Type B pancreatic cell (in vitro differentiated cells): ENCODE data around the gene GPI. TPM values are rescaled to one million over a fixed set of nuclear protein-coding genes. Genes with fewer than 3 reads are reported as not detected.

Experiments used
- DNase-seq: peaks from one replicate; pipeline ENCODE4 v3.0.0; 2021; ENCODE audit warnings: mixed read lengths; ENCODE audit not compliant: unreplicated experiment; ENCODE audit errors: extremely low spot score
- H3K27ac Mint-ChIP-seq: 2 replicates; pipeline ENCODE4 v1.8.0; 2021; ENCODE audit warnings: mild to moderate bottlenecking, mixed read lengths
- H3K27me3 Mint-ChIP-seq: 2 replicates; pipeline ENCODE4 v1.8.0; 2021; ENCODE audit warnings: mixed read lengths
- H3K36me3 Mint-ChIP-seq: 2 replicates; pipeline ENCODE4 v1.8.0; 2021; ENCODE audit warnings: mixed read lengths
- H3K4me1 Mint-ChIP-seq: one replicate; pipeline ENCODE4 v1.8.0; 2021; ENCODE audit warnings: mixed read lengths; ENCODE audit not compliant: unreplicated experiment
- H3K4me3 Mint-ChIP-seq: 2 replicates; pipeline ENCODE4 v1.8.0; 2021; ENCODE audit warnings: mild to moderate bottlenecking, mixed read lengths
- H3K9me3 Mint-ChIP-seq: 2 replicates; pipeline ENCODE4 v1.8.0; 2021; ENCODE audit warnings: mixed read lengths
- CTCF ChIP-seq: fragments of 200-600 bp; sonication (generic); conservative IDR thresholded peaks from 2 replicates; pipeline ENCODE4 v1.5.0; 2021; ENCODE audit warnings: antibody characterized with exemption, mild to moderate bottlenecking
- total RNA-seq: library from RNA; stranded (reverse); gene quantifications from 2 replicates; pipeline ENCODE4 v1.2.1, GENCODE V29; 2021; ENCODE audit warnings: low replicate concordance

Gene GPI
- total RNA-seq, 1 donor from 2014 or later, result 241 TPM

GRCh38 chr19:34319785-34320184, 45.2 kb upstream of the GPI start:
- Mint-ChIP-seq H3K27ac (peak overlapping the region; percentile 95), H3K4me1 (peaks cover 15% of the 10 kb centered on the region), H3K4me3 (peak overlapping the region; percentile 36), H3K36me3 (peaks cover 17% of the 10 kb centered on the region), H3K9me3 (no peaks in the 10 kb centered on the region), H3K27me3 (no peaks in the 10 kb centered on the region)
- no peak for TF ChIP-seq CTCF
- no peak for DNase-seq

DNA sequence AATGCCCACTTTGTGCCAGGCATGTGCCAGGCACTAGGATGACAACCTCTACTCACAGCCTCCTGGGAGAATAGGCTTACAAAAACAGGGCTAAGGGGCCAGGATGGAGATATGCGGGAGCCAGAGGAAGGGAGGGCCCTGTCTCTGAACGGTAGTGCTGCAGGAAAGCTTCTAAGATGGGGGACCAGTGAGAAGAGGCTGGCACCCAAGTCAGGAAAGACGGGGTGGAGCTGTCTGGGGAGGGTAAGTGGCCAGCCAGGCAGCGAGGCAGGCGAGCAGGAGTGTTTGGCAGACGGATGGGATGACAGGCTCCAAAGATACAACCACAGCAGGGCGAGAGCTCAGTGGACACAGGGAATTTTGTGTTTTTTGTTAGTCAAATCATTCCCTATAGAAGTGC, 44.7 kb upstream of the GPI start:
- Mint-ChIP-seq H3K27me3 (no peaks in the 10 kb centered on the region), H3K9me3 (no peaks in the 10 kb centered on the region), H3K4me1 (peaks cover 14% of the 10 kb centered on the region), H3K36me3 (peaks cover 20% of the 10 kb centered on the region), H3K4me3 (peak overlapping the region; percentile 36), H3K27ac (peak overlapping the region; percentile 95)
- DNase-seq, result no peak
- TF ChIP-seq CTCF, result no peak

GRCh38 chr19:34321735-34322134, 43.3 kb upstream of the GPI start:
- H3K4me3 Mint-ChIP-seq, result no peak overlapping the region
- no peak for DNase-seq
- no peaks in the 10 kb centered on the region for H3K27me3 Mint-ChIP-seq
- H3K36me3 Mint-ChIP-seq, result peaks cover 29% of the 10 kb centered on the region
- H3K27ac Mint-ChIP-seq, result no peak overlapping the region
- no peaks in the 10 kb centered on the region for H3K9me3 Mint-ChIP-seq
- peaks cover 20% of the 10 kb centered on the region for H3K4me1 Mint-ChIP-seq
- TF ChIP-seq CTCF, result no peak

DNA sequence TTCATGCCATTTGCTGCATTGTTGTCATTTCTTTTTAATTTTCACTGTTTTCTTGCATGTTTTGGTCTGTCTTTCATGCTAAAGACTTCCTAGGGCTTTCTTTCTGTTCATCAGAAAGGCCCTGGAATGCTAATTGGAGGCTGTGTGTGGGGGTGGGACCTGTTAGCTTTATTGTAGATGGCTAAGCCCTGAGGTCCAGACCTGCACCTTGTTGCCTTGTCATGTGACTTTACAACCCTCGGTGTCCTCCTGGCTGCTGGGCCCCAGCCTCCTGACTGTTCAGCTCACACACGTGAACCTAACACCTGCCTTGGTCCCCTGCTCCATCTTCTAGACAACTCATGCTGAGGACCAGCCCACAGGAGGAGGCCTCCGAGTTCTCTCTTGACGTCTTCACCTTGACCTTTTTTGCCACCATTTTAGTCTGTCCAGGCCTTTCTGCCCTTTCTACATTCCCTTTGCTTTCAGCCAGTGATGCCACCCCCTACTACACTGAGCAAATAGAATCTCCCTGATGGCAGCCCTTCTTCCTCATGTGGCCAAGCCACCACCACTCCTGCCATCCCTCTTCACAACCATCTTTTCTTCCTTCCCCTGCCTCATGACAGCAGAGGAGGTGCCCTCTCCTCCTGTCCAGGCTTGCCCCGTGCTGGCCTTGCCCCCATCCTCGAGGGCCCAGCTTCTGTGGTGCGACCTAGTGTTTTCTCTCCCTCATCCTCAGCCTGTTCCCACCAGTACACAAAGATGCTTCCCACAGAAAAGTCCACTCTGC, 41.4 kb upstream of the GPI start:
- Mint-ChIP-seq H3K27ac (peak overlapping the region; percentile 59), H3K9me3 (no peaks in the 10 kb centered on the region), H3K27me3 (no peaks in the 10 kb centered on the region), H3K4me3 (no peak overlapping the region), H3K4me1 (peaks cover 11% of the 10 kb centered on the region), H3K36me3 (peaks cover 29% of the 10 kb centered on the region)
- TF ChIP-seq CTCF, result no peak
- no peak for DNase-seq

GRCh38 chr19:34324320-34324719, 40.7 kb upstream of the GPI start:
- Mint-ChIP-seq H3K36me3 (peaks cover 31% of the 10 kb centered on the region), H3K9me3 (no peaks in the 10 kb centered on the region), H3K4me3 (no peak overlapping the region), H3K27me3 (no peaks in the 10 kb centered on the region), H3K27ac (no peak overlapping the region), H3K4me1 (peaks cover 11% of the 10 kb centered on the region)
- no peak for DNase-seq
- TF ChIP-seq CTCF, result no peak
